HG03025 (cell line): ENCODE measurements around the gene RPS6KA3.
"Not testable (repeated sequence)": the region's sequence is repeated elsewhere in the genome, so short reads cannot be mapped to it uniquely, and the experiment has no call there.

ENCODE experiments used
- ATAC-seq: cut with Tn5 transposase; IDR thresholded peaks from one replicate; pipeline ENCODE4 v1.9.1; 2021; ENCODE audit warnings: mild to moderate bottlenecking, moderate library complexity; ENCODE audit not compliant: unreplicated experiment, low FRiP score

The RPS6KA3 gene

GRCh38 chrX:20265726-20266681, 705 bp downstream of the RPS6KA3 start:
- ATAC-seq: peak; percentile 14

GRCh38 chrX:20265221-20265725, 1.4 kb downstream of the RPS6KA3 start:
- peak; percentile 25 for ATAC-seq

- no peak for ATAC-seq
Measured at GRCh38 chrX:20263474-20263873, 3.2 kb downstream of the RPS6KA3 start.

GRCh38 chrX:20260885-20261284, 5.8 kb downstream of the RPS6KA3 start:
- no peak for ATAC-seq

GRCh38 chrX:20254712-20255299, 11.9 kb downstream of the RPS6KA3 start:
- no peak for ATAC-seq

- no peak for ATAC-seq
Measured at GRCh38 chrX:20253232-20253543, 13.5 kb downstream of the RPS6KA3 start.

- peak; percentile 77 for ATAC-seq
Measured at GRCh38 chrX:20252381-20253231, 14.1 kb downstream of the RPS6KA3 start.

- ATAC-seq: no peak
Measured at GRCh38 chrX:20251691-20252090, 15.0 kb downstream of the RPS6KA3 start.

- ATAC-seq: not testable (repeated sequence)
Measured at GRCh38 chrX:20250146-20250545, 16.6 kb downstream of the RPS6KA3 start.

- ATAC-seq: no peak
Measured at GRCh38 chrX:20248592-20249192, 18.0 kb downstream of the RPS6KA3 start.

GRCh38 chrX:20244931-20245330, 21.8 kb downstream of the RPS6KA3 start:
- no peak for ATAC-seq

GRCh38 chrX:20240201-20240600, 26.5 kb downstream of the RPS6KA3 start:
- no peak for ATAC-seq

GRCh38 chrX:20237864-20238263, 28.8 kb downstream of the RPS6KA3 start:
- ATAC-seq: no peak

- ATAC-seq: no peak
Measured at GRCh38 chrX:20235755-20236154, 31.0 kb downstream of the RPS6KA3 start.

GRCh38 chrX:20233336-20233735, 33.4 kb downstream of the RPS6KA3 start:
- no peak for ATAC-seq

- ATAC-seq: no peak
Measured at GRCh38 chrX:20231598-20231997, 35.1 kb downstream of the RPS6KA3 start.

- no peak for ATAC-seq
Measured at GRCh38 chrX:20230406-20230805, 36.3 kb downstream of the RPS6KA3 start.

GRCh38 chrX:20229155-20229554, 37.6 kb downstream of the RPS6KA3 start:
- no peak for ATAC-seq

- no peak for ATAC-seq
Measured at GRCh38 chrX:20228245-20228644, 38.5 kb downstream of the RPS6KA3 start.

- ATAC-seq: no peak
Measured at GRCh38 chrX:20227116-20227515, 39.6 kb downstream of the RPS6KA3 start.

- no peak for ATAC-seq
Measured at GRCh38 chrX:20225488-20225833, 41.2 kb downstream of the RPS6KA3 start.
